ENCODE data around the gene LATS2. TPM values are rescaled to one million over a fixed set of nuclear protein-coding genes. Genes with fewer than 3 reads are reported as not detected.

LATS2 gene
- total RNA-seq, 1 donor, result 24.2 TPM

GRCh38 chr13:21101865-21102576, 40.6 kb upstream of the LATS2 start:
- no peaks in the 10 kb centered on the region for H3K27me3 ChIP-seq (ENCODE audit: insufficient read depth, low read length)
- peak; percentile 77 for DNase-seq (ENCODE audit: insufficient read length, low spot score, missing footprints)
- H2AFZ ChIP-seq (ENCODE audit: low read length), result no peak overlapping the region
- peaks cover 12% of the 10 kb centered on the region for H3K4me1 ChIP-seq (ENCODE audit: insufficient read depth, low read length)
- no peak overlapping the region for H3K4me2 ChIP-seq (ENCODE audit: insufficient read depth, low read length)
- H3K9me3 ChIP-seq (ENCODE audit: low read depth, low read length), result no peaks in the 10 kb centered on the region
- no peak overlapping the region for H3K4me3 ChIP-seq (ENCODE audit: insufficient read depth, low read length)
- H3K27ac ChIP-seq (ENCODE audit: low read depth, low read length), result no peak overlapping the region
- H3K36me3 ChIP-seq (ENCODE audit: insufficient read depth, low read length), result no peaks in the 10 kb centered on the region
- no peaks in the 10 kb centered on the region for H4K20me1 ChIP-seq (ENCODE audit: insufficient read depth, low read length)
- no peak for TF ChIP-seq CTCF (IDR thresholded peaks at IDR 0.05; ENCODE audit: extremely low read depth, low read depth, low read length)
- H3K79me2 ChIP-seq (ENCODE audit: insufficient read depth, low read length), result no peaks in the 10 kb centered on the region

GRCh38 chr13:21100994-21101757, 39.8 kb upstream of the LATS2 start:
- no peak overlapping the region for H3K4me3 ChIP-seq (ENCODE audit: insufficient read depth, low read length)
- H4K20me1 ChIP-seq (ENCODE audit: insufficient read depth, low read length), result no peaks in the 10 kb centered on the region
- H3K4me2 ChIP-seq (ENCODE audit: insufficient read depth, low read length), result no peak overlapping the region
- H3K27ac ChIP-seq (ENCODE audit: low read depth, low read length), result no peak overlapping the region
- no peaks in the 10 kb centered on the region for H3K36me3 ChIP-seq (ENCODE audit: insufficient read depth, low read length)
- no peaks in the 10 kb centered on the region for H3K27me3 ChIP-seq (ENCODE audit: insufficient read depth, low read length)
- no peaks in the 10 kb centered on the region for H3K79me2 ChIP-seq (ENCODE audit: insufficient read depth, low read length)
- H2AFZ ChIP-seq (ENCODE audit: low read length), result peak overlapping the region; percentile 74
- no peak for DNase-seq (ENCODE audit: insufficient read length, low spot score, missing footprints)
- no peaks in the 10 kb centered on the region for H3K9me3 ChIP-seq (ENCODE audit: low read depth, low read length)
- no peak for TF ChIP-seq CTCF (IDR thresholded peaks at IDR 0.05; ENCODE audit: extremely low read depth, low read depth, low read length)
- peaks cover 7% of the 10 kb centered on the region for H3K4me1 ChIP-seq (ENCODE audit: insufficient read depth, low read length)

- TF ChIP-seq CTCF (IDR thresholded peaks at IDR 0.05; ENCODE audit: extremely low read depth, low read depth, low read length), result no peak
- H3K4me3 ChIP-seq (ENCODE audit: insufficient read depth, low read length), result no peak overlapping the region
- no peaks in the 10 kb centered on the region for H3K36me3 ChIP-seq (ENCODE audit: insufficient read depth, low read length)
- H3K27ac ChIP-seq (ENCODE audit: low read depth, low read length), result no peak overlapping the region
- no peak overlapping the region for H3K4me2 ChIP-seq (ENCODE audit: insufficient read depth, low read length)
- H2AFZ ChIP-seq (ENCODE audit: low read length), result peak overlapping the region; percentile 18
- DNase-seq (ENCODE audit: insufficient read length, low spot score, missing footprints), result no peak
- no peaks in the 10 kb centered on the region for H4K20me1 ChIP-seq (ENCODE audit: insufficient read depth, low read length)
- H3K9me3 ChIP-seq (ENCODE audit: low read depth, low read length), result no peaks in the 10 kb centered on the region
- H3K4me1 ChIP-seq (ENCODE audit: insufficient read depth, low read length), result no peaks in the 10 kb centered on the region
- no peaks in the 10 kb centered on the region for H3K79me2 ChIP-seq (ENCODE audit: insufficient read depth, low read length)
- no peaks in the 10 kb centered on the region for H3K27me3 ChIP-seq (ENCODE audit: insufficient read depth, low read length)
These were observed 38.8 kb upstream of the LATS2 start for GRCh38 chr13:21100211-21100610.

- Histone ChIP-seq H3K27ac (ENCODE audit: low read depth, low read length) (no peak overlapping the region), H3K36me3 (ENCODE audit: insufficient read depth, low read length) (no peaks in the 10 kb centered on the region), H2AFZ (ENCODE audit: low read length) (no peak overlapping the region), H3K9me3 (ENCODE audit: low read depth, low read length) (no peaks in the 10 kb centered on the region), H3K27me3 (ENCODE audit: insufficient read depth, low read length) (no peaks in the 10 kb centered on the region), H3K4me2 (ENCODE audit: insufficient read depth, low read length) (no peak overlapping the region), H4K20me1 (ENCODE audit: insufficient read depth, low read length) (no peaks in the 10 kb centered on the region), H3K4me1 (ENCODE audit: insufficient read depth, low read length) (no peaks in the 10 kb centered on the region), H3K79me2 (ENCODE audit: insufficient read depth, low read length) (no peaks in the 10 kb centered on the region), H3K4me3 (ENCODE audit: insufficient read depth, low read length) (no peak overlapping the region)
- peak; percentile 77 for DNase-seq (ENCODE audit: insufficient read length, low spot score, missing footprints)
- no peak for TF ChIP-seq CTCF (IDR thresholded peaks at IDR 0.05; ENCODE audit: extremely low read depth, low read depth, low read length)
These were observed 33.9 kb upstream of the LATS2 start for GRCh38 chr13:21095311-21095710.
